CD14-positive monocyte (primary cell): ENCODE results near the gene DNAJB8. TPM values are rescaled to one million over a fixed set of nuclear protein-coding genes. Genes with fewer than 3 reads are reported as not detected.

ENCODE experiments used
- DNase-seq, 3 donors: peaks; one replicate each; pipeline ENCODE4 v3.0.0-alpha.2; 2011 to 2022
- H2AFZ ChIP-seq: 2 replicates; pipeline ENCODE4 v1.6.0; 2012; ENCODE audit warnings: mild to moderate bottlenecking, low read depth, low read length, inconsistent platforms; ENCODE audit not compliant: insufficient read depth, poor library complexity, severe bottlenecking
- H3K27ac ChIP-seq, 2 donors: 1 replicate in 1 of 2; 2 replicates in 1 of 2; pipeline ENCODE4 v1.5.1; 2012 to 2013; ENCODE audit warnings: low read length in 2 of 2, control low read depth in 1 of 2, inconsistent platforms in 1 of 2, low read depth in 1 of 2, mild to moderate bottlenecking in 1 of 2
- H3K27me3 ChIP-seq, 2 donors: one replicate each; pipeline versions ENCODE4 v1.6.0 to v1.6.1; 2011 to 2013; ENCODE audit warnings: low read length in 2 of 2; ENCODE audit not compliant: control insufficient read depth in 2 of 2, insufficient read depth in 2 of 2
- H3K36me3 ChIP-seq, 2 donors: replicated peaks in 1 of 2; 1 replicate in 1 of 2; 2 replicates in 1 of 2; pipeline versions ENCODE4 v1.5.1 to v1.6.1; 2012 to 2013; ENCODE audit warnings: low read length in 2 of 2, control low read depth in 1 of 2, inconsistent platforms in 1 of 2, mild to moderate bottlenecking in 1 of 2; ENCODE audit not compliant: insufficient read depth in 2 of 2, control insufficient read depth in 1 of 2
- H3K4me1 ChIP-seq, 2 donors: 1 replicate in 1 of 2; 2 replicates in 1 of 2; pipeline versions ENCODE4 v1.5.1 to v1.6.1; 2012 to 2013; ENCODE audit warnings: low read length in 2 of 2, control low read depth in 1 of 2, inconsistent platforms in 1 of 2, mild to moderate bottlenecking in 1 of 2, moderate library complexity in 1 of 2; ENCODE audit not compliant: insufficient read depth in 2 of 2, control insufficient read depth in 1 of 2
- H3K4me2 ChIP-seq: replicated peaks from 2 replicates; pipeline ENCODE3; 2012; ENCODE audit warnings: low read length, moderate library complexity, mild to moderate bottlenecking; ENCODE audit not compliant: poor library complexity, severe bottlenecking; ENCODE audit errors: extremely low read depth
- H3K4me3 ChIP-seq, 3 experiments: fragments of 200-600 bp in 1 of 3; sonication (generic) in 1 of 3; replicated peaks in 1 of 3; 1 replicate in 2 of 3; 2 replicates in 1 of 3; pipeline ENCODE4 v1.5.1; 2011 to 2013; ENCODE audit warnings: low read length in 3 of 3, mild to moderate bottlenecking in 3 of 3, control low read depth in 2 of 3, low read depth in 2 of 3, inconsistent platforms in 1 of 3, moderate library complexity in 1 of 3
- H3K79me2 ChIP-seq: 2 replicates; pipeline ENCODE4 v1.6.0; 2012; ENCODE audit warnings: mild to moderate bottlenecking, control low read depth, inconsistent platforms, low read length, moderate library complexity; ENCODE audit not compliant: insufficient read depth
- H3K9ac ChIP-seq: 2 replicates; pipeline ENCODE4 v1.6.0; 2017; ENCODE audit warnings: low read length, mild to moderate bottlenecking; ENCODE audit not compliant: insufficient read depth, poor library complexity, severe bottlenecking
- H3K9me3 ChIP-seq, 2 donors: replicated peaks in 1 of 2; 1 replicate in 1 of 2; 2 replicates in 1 of 2; pipeline versions ENCODE4 v1.5.1 to v1.6.1; 2012 to 2013; ENCODE audit warnings: low read length in 2 of 2, control low read depth in 1 of 2; ENCODE audit not compliant: control insufficient read depth in 1 of 2, insufficient read depth in 1 of 2
- H4K20me1 ChIP-seq: 2 replicates; pipeline ENCODE4 v1.6.0; 2012; ENCODE audit warnings: mild to moderate bottlenecking, low read length, control low read depth, moderate library complexity; ENCODE audit not compliant: insufficient read depth
- H3K27ac Mint-ChIP-seq, 7 donors: one replicate each; pipeline ENCODE4 v1.8.0; 2020; ENCODE audit warnings: mild to moderate bottlenecking in 7 of 7, mixed read lengths in 7 of 7, moderate library complexity in 6 of 7, inconsistent platforms in 2 of 7
- H3K27me3 Mint-ChIP-seq, 3 donors: one replicate each; pipeline ENCODE4 v1.8.0; 2021 to 2022; ENCODE audit warnings: low read depth in 3 of 3, mild to moderate bottlenecking in 3 of 3, mixed read lengths in 3 of 3, moderate library complexity in 3 of 3, inconsistent platforms in 1 of 3
- H3K36me3 Mint-ChIP-seq, 2 donors: one replicate each; pipeline ENCODE4 v1.8.0; 2020; ENCODE audit warnings: mixed read lengths in 2 of 2, inconsistent platforms in 1 of 2, mild to moderate bottlenecking in 1 of 2
- H3K4me1 Mint-ChIP-seq: one replicate; pipeline ENCODE4 v1.8.0; 2020; ENCODE audit warnings: mild to moderate bottlenecking, mixed read lengths
- H3K4me3 Mint-ChIP-seq, 2 donors: one replicate each; pipeline ENCODE4 v1.8.0; 2020; ENCODE audit warnings: mild to moderate bottlenecking in 2 of 2, mixed read lengths in 2 of 2, moderate library complexity in 1 of 2
- H3K9me3 Mint-ChIP-seq, 7 donors: one replicate each; pipeline ENCODE4 v1.8.0; 2020 to 2022; ENCODE audit warnings: mixed read lengths in 7 of 7, mild to moderate bottlenecking in 6 of 7, moderate library complexity in 6 of 7, inconsistent platforms in 2 of 7
- WGBS: methylation state at CpG from one replicate; pipeline ENCODE4 v1.1.5; 2013; ENCODE audit warnings: missing lambda C conversion rate; ENCODE audit not compliant: insufficient coverage; 5-methylcytosine and 5-hydroxymethylcytosine counted together
- intact Hi-C, 2 donors: fragments of 100-400 bp; cut with micrococcal nuclease; formaldehyde crosslinking; loops; one replicate each; pipeline versions ENCODE4 v1.15.0 to v1.15.1; 2023
- polyA plus RNA-seq, 3 donors: library from polyadenylated mRNA; depleted of rRNA in 1 of 3; unstranded in 2 of 3; stranded (reverse) in 1 of 3; fragments of 300-500 nt in 2 of 3; fragments of >200 nt in 1 of 3; fragmentation: Illumina TruSeq in 2 of 3; gene quantifications; 1 replicate in 2 of 3; 2 replicates in 1 of 3; pipeline ENCODE4 v1.2.3, GENCODE V29; 2012 to 2021
- TF ChIP-seq, protein P1 (sequence below): fragments of 200-600 bp; IDR thresholded peaks from one replicate; pipeline ENCODE4 v1.8.0; 2022; ENCODE audit warnings: antibody characterized with exemption, mild to moderate bottlenecking

Gene DNAJB8
- polyA plus RNA-seq, 3 donors: not detected

DNA sequence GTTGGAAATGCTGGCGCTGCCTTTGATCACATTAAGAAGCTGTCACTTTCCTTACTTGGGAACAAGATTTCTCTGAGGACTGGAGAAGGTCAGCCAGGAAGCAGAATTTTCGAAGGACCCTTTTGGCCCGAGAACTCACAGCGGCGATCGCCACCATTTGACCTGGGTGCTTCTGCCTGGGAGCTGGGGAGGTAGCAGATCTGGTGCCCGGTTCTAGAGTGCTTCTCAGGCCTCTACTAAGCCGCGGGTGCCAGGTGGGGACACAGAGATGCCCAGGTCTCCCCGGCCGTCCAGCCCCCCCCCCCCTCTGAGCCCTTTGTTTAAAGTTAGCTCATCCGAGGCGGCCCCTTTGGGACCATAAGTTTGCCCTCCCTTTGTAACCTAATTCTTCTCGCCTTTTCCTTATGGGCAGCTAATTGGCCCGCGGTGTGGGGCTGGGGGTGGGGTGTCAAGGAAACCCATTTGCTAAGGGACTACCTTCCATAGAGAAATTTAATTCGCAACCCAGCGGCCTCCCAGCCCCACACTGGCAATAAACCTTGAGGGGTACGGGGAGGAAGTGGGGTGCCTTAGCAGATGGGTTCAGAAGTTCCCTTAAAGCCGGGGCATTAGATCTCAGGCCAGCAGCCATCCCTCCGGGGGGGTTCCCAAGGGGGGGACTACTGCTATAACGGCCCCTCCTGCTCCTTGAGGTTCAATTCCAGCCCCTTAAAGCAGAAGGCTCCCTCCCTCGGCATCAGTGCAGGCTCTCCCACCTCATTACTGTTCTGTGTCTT lies 24.4 kb upstream of the DNAJB8 start:
- Mint-ChIP-seq H3K4me3 (peak overlapping the region; percentile 43 to 90), H3K4me1 (peaks cover 49% of the 10 kb centered on the region), H3K9me3 (peaks cover 0 to 48% (median 10%) of the 10 kb centered on the region in 7 donors), H3K27ac (no peak overlapping the region), H3K36me3 (peaks cover 6 to 10% of the 10 kb centered on the region in 2 donors), H3K27me3 (peaks cover 82 to 100% (median 94%) of the 10 kb centered on the region in 3 donors)
- Histone ChIP-seq H4K20me1 (no peaks in the 10 kb centered on the region), H3K9ac (no peak overlapping the region), H3K4me1 (peaks cover 51 to 61% of the 10 kb centered on the region in 2 donors), H3K27ac (no peak overlapping the region), H3K9me3 (peaks cover 0 to 40% of the 10 kb centered on the region in 2 donors), H3K27me3 (peaks cover 68 to 98% of the 10 kb centered on the region in 2 donors), H2AFZ (no peak overlapping the region), H3K79me2 (no peaks in the 10 kb centered on the region), H3K36me3 (no peaks in the 10 kb centered on the region), H3K4me2 (no peak overlapping the region), H3K4me3 (no peak overlapping the region)
- TF ChIP-seq, protein P1, sequence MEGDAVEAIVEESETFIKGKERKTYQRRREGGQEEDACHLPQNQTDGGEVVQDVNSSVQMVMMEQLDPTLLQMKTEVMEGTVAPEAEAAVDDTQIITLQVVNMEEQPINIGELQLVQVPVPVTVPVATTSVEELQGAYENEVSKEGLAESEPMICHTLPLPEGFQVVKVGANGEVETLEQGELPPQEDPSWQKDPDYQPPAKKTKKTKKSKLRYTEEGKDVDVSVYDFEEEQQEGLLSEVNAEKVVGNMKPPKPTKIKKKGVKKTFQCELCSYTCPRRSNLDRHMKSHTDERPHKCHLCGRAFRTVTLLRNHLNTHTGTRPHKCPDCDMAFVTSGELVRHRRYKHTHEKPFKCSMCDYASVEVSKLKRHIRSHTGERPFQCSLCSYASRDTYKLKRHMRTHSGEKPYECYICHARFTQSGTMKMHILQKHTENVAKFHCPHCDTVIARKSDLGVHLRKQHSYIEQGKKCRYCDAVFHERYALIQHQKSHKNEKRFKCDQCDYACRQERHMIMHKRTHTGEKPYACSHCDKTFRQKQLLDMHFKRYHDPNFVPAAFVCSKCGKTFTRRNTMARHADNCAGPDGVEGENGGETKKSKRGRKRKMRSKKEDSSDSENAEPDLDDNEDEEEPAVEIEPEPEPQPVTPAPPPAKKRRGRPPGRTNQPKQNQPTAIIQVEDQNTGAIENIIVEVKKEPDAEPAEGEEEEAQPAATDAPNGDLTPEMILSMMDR: no peak
- no peak for DNase-seq
- WGBS: 2% methylated on average over 12 of the region's 23 CpGs
- intact Hi-C loops: loop anchor here (2.0 to 10.0 kb wide), 4 partner anchors 59 to 396 kb away; no protein-coding TSS in a partner anchor

DNA sequence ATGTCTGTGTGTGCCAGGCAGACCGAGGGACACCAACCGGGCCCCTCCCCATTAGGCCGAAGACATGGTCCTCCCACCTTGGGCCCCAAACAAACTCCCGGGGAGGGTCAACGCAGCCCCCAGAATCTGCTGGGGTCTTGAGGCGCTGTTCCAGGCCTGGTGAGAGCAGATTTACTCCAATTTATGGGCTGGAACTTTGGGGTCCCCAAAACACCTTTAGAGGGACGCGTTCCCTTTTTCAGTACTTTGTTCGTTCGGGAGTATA lies 23.9 kb upstream of the DNAJB8 start:
- H3K4me3 ChIP-seq: peak overlapping the region in 1 of 3 experiments; percentile 78
- H3K36me3 ChIP-seq: no peaks in the 10 kb centered on the region
- no peaks in the 10 kb centered on the region for H4K20me1 ChIP-seq
- H3K27ac Mint-ChIP-seq: no peak overlapping the region
- peaks cover 72 to 98% of the 10 kb centered on the region in 2 donors for H3K27me3 ChIP-seq
- TF ChIP-seq, protein P1: no peak
- peak overlapping the region; percentile 43 to 90 for H3K4me3 Mint-ChIP-seq
- no peak overlapping the region for H2AFZ ChIP-seq
- H3K79me2 ChIP-seq: no peaks in the 10 kb centered on the region
- peaks cover 82 to 100% (median 94%) of the 10 kb centered on the region in 3 donors for H3K27me3 Mint-ChIP-seq
- H3K4me1 ChIP-seq: peaks cover 51 to 61% of the 10 kb centered on the region in 2 donors
- intact Hi-C loops: loop anchor here (2.0 to 10.0 kb wide), 4 partner anchors 58 to 396 kb away; no protein-coding TSS in a partner anchor
- peaks cover 0 to 43% (median 10%) of the 10 kb centered on the region in 7 donors for H3K9me3 Mint-ChIP-seq
- no peak overlapping the region for H3K27ac ChIP-seq
- 14% methylated on average over 7 of the region's 10 CpGs for WGBS
- peaks cover 48% of the 10 kb centered on the region for H3K4me1 Mint-ChIP-seq
- no peak overlapping the region for H3K9ac ChIP-seq
- H3K36me3 Mint-ChIP-seq: peaks cover 6 to 8% of the 10 kb centered on the region in 2 donors
- peaks cover 0 to 45% of the 10 kb centered on the region in 2 donors for H3K9me3 ChIP-seq
- no peak for DNase-seq
- H3K4me2 ChIP-seq: no peak overlapping the region
